NCI-H2196 (cell line): ENCODE data around the gene MRPL28.

Source experiments
- DNase-seq: peaks from one replicate; lab custom pipeline; 2025; ENCODE audit not compliant: unreplicated experiment; lab: John Stamatoyannopoulos, UW

The MRPL28 gene

GRCh38 chr16:318628-319027 lies 51.7 kb downstream of the MRPL28 start:
- DNase-seq = peak; percentile 40

- DNase-seq = no peak
Measured at GRCh38 chr16:317583-317982, 52.8 kb downstream of the MRPL28 start.
